ENCODE results near the gene TPP2.

TPP2 gene

GRCh38 chr13:102591988-102592781 lies 4.6 kb upstream of the TPP2 start:
- H3K4me1 ChIP-seq (ENCODE audit: control insufficient read depth, low read length) = peaks cover 21% of the 10 kb centered on the region
- TF ChIP-seq CTCF (IDR thresholded peaks at IDR 0.05; ENCODE audit: low read depth, low read length, poor library complexity, severe bottlenecking) (peak; percentile 90), EZH2phosphoT487 (IDR thresholded peaks at IDR 0.05; ENCODE audit: borderline replicate concordance, low read length) (no peak)
- no peaks in the 10 kb centered on the region for H3K9me2 ChIP-seq (replicated peaks; ENCODE audit: control insufficient read depth, low read length)
- peak overlapping the region; percentile 87 for H3K4me3 ChIP-seq (ENCODE audit: low read length)
- H4K20me1 ChIP-seq (ENCODE audit: control insufficient read depth, insufficient read depth, low read depth, low read length) = no peaks in the 10 kb centered on the region
- no peaks in the 10 kb centered on the region for H3K27me3 ChIP-seq (ENCODE audit: control insufficient read depth, low read length)
- peak overlapping the region; percentile 94 for H3K4me2 ChIP-seq (ENCODE audit: low read length)
- peaks cover 12% of the 10 kb centered on the region for H3F3A ChIP-seq (ENCODE audit: control insufficient read depth, insufficient read depth)
- no peaks in the 10 kb centered on the region for H3K9me3 ChIP-seq (ENCODE audit: control insufficient read depth, insufficient read depth, low read length)
- H3K79me2 ChIP-seq (ENCODE audit: control insufficient read depth, low read length) = peaks cover 24% of the 10 kb centered on the region
- H3K27ac ChIP-seq (ENCODE audit: low read depth, low read length) = no peak overlapping the region
- peaks cover 4% of the 10 kb centered on the region for H3K36me3 ChIP-seq (ENCODE audit: control insufficient read depth, low read length)

- Histone ChIP-seq H3K9me2 (replicated peaks; ENCODE audit: control insufficient read depth, low read length) (no peaks in the 10 kb centered on the region), H3K9me3 (ENCODE audit: control insufficient read depth, insufficient read depth, low read length) (no peaks in the 10 kb centered on the region), H3F3A (ENCODE audit: control insufficient read depth, insufficient read depth) (peaks cover 12% of the 10 kb centered on the region), H3K27ac (ENCODE audit: low read depth, low read length) (no peak overlapping the region), H3K4me3 (ENCODE audit: low read length) (no peak overlapping the region), H3K36me3 (ENCODE audit: control insufficient read depth, low read length) (peaks cover 9% of the 10 kb centered on the region), H3K4me2 (ENCODE audit: low read length) (no peak overlapping the region), H4K20me1 (ENCODE audit: control insufficient read depth, insufficient read depth, low read depth, low read length) (peaks cover 7% of the 10 kb centered on the region), H3K79me2 (ENCODE audit: control insufficient read depth, low read length) (peaks cover 37% of the 10 kb centered on the region), H3K4me1 (ENCODE audit: control insufficient read depth, low read length) (peaks cover 26% of the 10 kb centered on the region), H3K27me3 (ENCODE audit: control insufficient read depth, low read length) (no peaks in the 10 kb centered on the region)
- TF ChIP-seq EZH2phosphoT487 (IDR thresholded peaks at IDR 0.05; ENCODE audit: borderline replicate concordance, low read length) = no peak
- no peak for TF ChIP-seq CTCF (IDR thresholded peaks at IDR 0.05; ENCODE audit: low read depth, low read length, poor library complexity, severe bottlenecking)
Observed at GRCh38 chr13:102593466-102593865, 3.3 kb upstream of the TPP2 start.

GRCh38 chr13:102597029-102597961 lies 509 bp downstream of the TPP2 start:
- Histone ChIP-seq H3K4me2 (ENCODE audit: low read length) (peak overlapping the region; percentile 95), H3K27me3 (ENCODE audit: control insufficient read depth, low read length) (no peaks in the 10 kb centered on the region), H3K27ac (ENCODE audit: low read depth, low read length) (peak overlapping the region; percentile 54), H3K4me1 (ENCODE audit: control insufficient read depth, low read length) (peaks cover 39% of the 10 kb centered on the region), H3K4me3 (ENCODE audit: low read length) (peak overlapping the region; percentile 99), H3K9me2 (replicated peaks; ENCODE audit: control insufficient read depth, low read length) (no peaks in the 10 kb centered on the region), H4K20me1 (ENCODE audit: control insufficient read depth, insufficient read depth, low read depth, low read length) (peaks cover 24% of the 10 kb centered on the region), H3K9me3 (ENCODE audit: control insufficient read depth, insufficient read depth, low read length) (no peaks in the 10 kb centered on the region), H3K79me2 (ENCODE audit: control insufficient read depth, low read length) (peaks cover 76% of the 10 kb centered on the region), H3K36me3 (ENCODE audit: control insufficient read depth, low read length) (peaks cover 38% of the 10 kb centered on the region), H3F3A (ENCODE audit: control insufficient read depth, insufficient read depth) (peaks cover 12% of the 10 kb centered on the region)
- TF ChIP-seq CTCF (IDR thresholded peaks at IDR 0.05; ENCODE audit: low read depth, low read length, poor library complexity, severe bottlenecking) (no peak), EZH2phosphoT487 (IDR thresholded peaks at IDR 0.05; ENCODE audit: borderline replicate concordance, low read length) (no peak)

Data from DOHH2 (cell line).